Trophoblast cell (in vitro differentiated cells and primary cell): Measurements from ENCODE around the gene THY1.

Source experiments
- DNase-seq, 2 donors: peaks; one replicate each; pipeline ENCODE4 v3.0.0-alpha.2; 2016
- H2AFZ ChIP-seq: 2 replicates; pipeline ENCODE4 v1.6.1; 2013; ENCODE audit warnings: low read length, moderate library complexity, mild to moderate bottlenecking; ENCODE audit not compliant: insufficient read depth, poor library complexity
- H2AK5ac ChIP-seq: 2 replicates; pipeline ENCODE4 v1.6.1; 2013; ENCODE audit warnings: mild to moderate bottlenecking, low read length
- H2BK120ac ChIP-seq: 2 replicates; pipeline ENCODE4 v1.6.1; 2013; ENCODE audit warnings: low read length, mild to moderate bottlenecking, moderate library complexity; ENCODE audit not compliant: insufficient read depth, poor library complexity
- H2BK12ac ChIP-seq: 2 replicates; pipeline ENCODE4 v1.6.1; 2013; ENCODE audit warnings: mild to moderate bottlenecking, low read length, moderate library complexity
- H2BK5ac ChIP-seq: 2 replicates; pipeline ENCODE4 v1.6.1; 2013; ENCODE audit warnings: low read length, low read depth, moderate library complexity, mild to moderate bottlenecking; ENCODE audit not compliant: poor library complexity
- H3K14ac ChIP-seq: 2 replicates; pipeline ENCODE4 v1.6.1; 2013; ENCODE audit warnings: mild to moderate bottlenecking, low read length
- H3K18ac ChIP-seq: 2 replicates; pipeline ENCODE4 v1.6.1; 2013; ENCODE audit warnings: mild to moderate bottlenecking, low read length
- H3K23ac ChIP-seq: 2 replicates; pipeline ENCODE4 v1.6.1; 2013; ENCODE audit warnings: low read length
- H3K27ac ChIP-seq: 2 replicates; pipeline ENCODE4 v1.5.1; 2013; ENCODE audit warnings: low read depth, mild to moderate bottlenecking, inconsistent platforms, low read length, moderate library complexity
- H3K27me3 ChIP-seq: 2 replicates; pipeline ENCODE4 v1.6.1; 2013; ENCODE audit warnings: inconsistent platforms, mild to moderate bottlenecking, low read length, moderate library complexity; ENCODE audit not compliant: insufficient read depth
- H3K36me3 ChIP-seq, 2 experiments: 1 replicate in 1 of 2; 2 replicates in 1 of 2; pipeline ENCODE4 v1.6.1; 2013; ENCODE audit warnings: low read length in 2 of 2, mild to moderate bottlenecking in 2 of 2, moderate library complexity in 1 of 2; ENCODE audit not compliant: insufficient read depth in 2 of 2, control insufficient read depth in 1 of 2
- H3K4ac ChIP-seq: 2 replicates; pipeline ENCODE4 v1.6.1; 2013; ENCODE audit warnings: low read depth, mild to moderate bottlenecking, low read length, moderate library complexity
- H3K4me1 ChIP-seq, 2 experiments: 1 replicate in 1 of 2; 2 replicates in 1 of 2; pipeline ENCODE4 v1.6.1; 2013; ENCODE audit warnings: low read length in 2 of 2, mild to moderate bottlenecking in 2 of 2, moderate library complexity in 1 of 2; ENCODE audit not compliant: insufficient read depth in 2 of 2, control insufficient read depth in 1 of 2
- H3K4me2 ChIP-seq: 2 replicates; pipeline ENCODE4 v1.6.1; 2013; ENCODE audit warnings: inconsistent platforms, mild to moderate bottlenecking, low read length, moderate library complexity
- H3K4me3 ChIP-seq: 2 replicates; pipeline ENCODE4 v1.5.1; 2013; ENCODE audit warnings: mild to moderate bottlenecking, low read depth, low read length, inconsistent platforms
- H3K79me1 ChIP-seq: one replicate; pipeline ENCODE4 v1.6.1; 2013; ENCODE audit warnings: low read length
- H3K79me2 ChIP-seq: 2 replicates; pipeline ENCODE4 v1.6.1; 2013; ENCODE audit warnings: low read length, mild to moderate bottlenecking; ENCODE audit not compliant: control insufficient read depth, insufficient read depth, poor library complexity
- H3K9ac ChIP-seq: 2 replicates; pipeline ENCODE4 v1.6.1; 2013; ENCODE audit warnings: mild to moderate bottlenecking, low read length
- H3K9me3 ChIP-seq: 2 replicates; pipeline ENCODE4 v1.6.1; 2013; ENCODE audit warnings: low read depth, mild to moderate bottlenecking, control low read depth, inconsistent platforms, low read length; ENCODE audit not compliant: insufficient read depth
- H4K12ac ChIP-seq: 2 replicates; pipeline ENCODE4 v1.6.1; 2013; ENCODE audit warnings: low read depth, mild to moderate bottlenecking, low read length, moderate library complexity
- H4K8ac ChIP-seq: 2 replicates; pipeline ENCODE4 v1.6.1; 2013; ENCODE audit warnings: low read depth, mild to moderate bottlenecking, low read length, moderate library complexity
- H4K91ac ChIP-seq: one replicate; pipeline ENCODE4 v1.6.1; 2013; ENCODE audit warnings: low read depth, mild to moderate bottlenecking, low read length, moderate library complexity
- WGBS: extraction: QIAGEN DNeasy Blood & Tissue Kit; methylation state at CpG from one replicate; pipeline ENCODE4 v1.1.7; 2013; ENCODE audit warnings: missing lambda C conversion rate; ENCODE audit not compliant: insufficient read length, insufficient coverage; ENCODE audit errors: extremely low coverage; 5-methylcytosine and 5-hydroxymethylcytosine counted together

THY1 gene

DNA sequence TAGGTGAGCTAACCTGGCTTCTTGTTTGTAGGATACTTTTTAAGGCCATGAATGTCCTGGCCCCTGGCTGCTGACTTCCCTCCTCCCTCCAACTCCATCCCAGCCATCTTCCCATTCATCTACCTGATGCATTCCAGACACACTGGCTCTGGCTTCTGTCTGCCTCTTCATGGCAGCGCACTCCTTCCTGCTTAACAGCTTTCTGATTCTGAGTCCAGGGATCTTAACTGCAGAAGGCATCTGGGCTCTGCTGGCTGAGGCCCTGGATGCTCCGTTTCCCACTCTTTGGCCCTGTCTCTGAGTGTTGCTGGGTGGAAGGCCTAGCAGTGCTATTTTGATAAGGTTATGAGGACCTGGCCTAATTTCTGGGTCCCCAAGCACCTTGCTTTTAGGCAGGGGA lies 1.8 kb upstream of the THY1 start:
- H3K9me3 ChIP-seq: no peaks in the 10 kb centered on the region
- H4K8ac ChIP-seq: peak overlapping the region; percentile 56
- peaks cover 29 to 46% of the 10 kb centered on the region in 2 experiments for H3K4me1 ChIP-seq
- H3K18ac ChIP-seq: peak overlapping the region; percentile 22
- peaks cover 23% of the 10 kb centered on the region for H3K79me1 ChIP-seq
- no CpG with 5 or more reads among the region's 2 CpGs for WGBS
- H3K27ac ChIP-seq: peak overlapping the region; percentile 89
- H3K79me2 ChIP-seq: no peaks in the 10 kb centered on the region
- no peak overlapping the region for H3K4me3 ChIP-seq
- H2BK120ac ChIP-seq: peak overlapping the region; percentile 21
- no peaks in the 10 kb centered on the region for H3K27me3 ChIP-seq
- H2AFZ ChIP-seq: no peak overlapping the region
- H3K4ac ChIP-seq: no peak overlapping the region
- peak overlapping the region; percentile 89 for H2BK12ac ChIP-seq
- H4K91ac ChIP-seq: peak overlapping the region; percentile 74
- no peak overlapping the region for H3K23ac ChIP-seq
- H3K14ac ChIP-seq: peak overlapping the region; percentile 56
- H3K36me3 ChIP-seq: peaks cover 6 to 7% of the 10 kb centered on the region in 2 experiments
- peak overlapping the region; percentile 10 for H3K4me2 ChIP-seq
- H3K9ac ChIP-seq: no peak overlapping the region
- no peak for DNase-seq
- H2AK5ac ChIP-seq: no peak overlapping the region
- H2BK5ac ChIP-seq: peak overlapping the region; percentile 74
- no peak overlapping the region for H4K12ac ChIP-seq

DNA sequence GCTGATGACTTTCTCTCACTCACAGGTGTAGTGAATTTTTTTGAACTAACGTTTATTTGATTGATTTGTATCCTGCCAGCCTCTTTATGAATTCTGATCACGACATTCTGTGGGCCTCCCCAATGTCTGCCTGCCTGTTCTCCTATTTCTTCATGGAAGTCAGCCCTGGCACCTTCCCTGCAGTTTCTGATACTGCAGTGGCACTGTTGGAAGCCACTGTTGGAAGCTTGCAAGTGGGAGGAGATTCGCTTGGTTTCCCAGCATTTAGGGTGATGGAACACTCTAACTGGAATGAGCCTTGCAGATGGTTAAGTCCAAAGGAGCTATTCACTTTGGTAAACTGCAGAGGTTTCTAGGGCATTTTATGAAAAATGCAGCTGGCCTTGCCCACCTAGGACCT lies 1.3 kb upstream of the THY1 start:
- peak overlapping the region; percentile 70 for H2BK12ac ChIP-seq
- H3K27ac ChIP-seq: peak overlapping the region; percentile 77
- H3K79me2 ChIP-seq: no peaks in the 10 kb centered on the region
- no peak overlapping the region for H3K4ac ChIP-seq
- peak overlapping the region; percentile 74 for H4K91ac ChIP-seq
- no CpG with 5 or more reads among the region's 3 CpGs for WGBS
- H3K4me3 ChIP-seq: no peak overlapping the region
- H3K36me3 ChIP-seq: peaks cover 11 to 12% of the 10 kb centered on the region in 2 experiments
- no peak overlapping the region for H3K18ac ChIP-seq
- DNase-seq: no peak
- no peak overlapping the region for H4K8ac ChIP-seq
- H3K14ac ChIP-seq: no peak overlapping the region
- no peak overlapping the region for H2AK5ac ChIP-seq
- H3K9ac ChIP-seq: no peak overlapping the region
- H2BK5ac ChIP-seq: peak overlapping the region; percentile 42
- H2BK120ac ChIP-seq: no peak overlapping the region
- peaks cover 29 to 43% of the 10 kb centered on the region in 2 experiments for H3K4me1 ChIP-seq
- no peak overlapping the region for H4K12ac ChIP-seq
- H3K23ac ChIP-seq: no peak overlapping the region
- no peaks in the 10 kb centered on the region for H3K9me3 ChIP-seq
- no peaks in the 10 kb centered on the region for H3K27me3 ChIP-seq
- H3K4me2 ChIP-seq: peak overlapping the region; percentile 10
- peaks cover 23% of the 10 kb centered on the region for H3K79me1 ChIP-seq
- no peak overlapping the region for H2AFZ ChIP-seq

DNA sequence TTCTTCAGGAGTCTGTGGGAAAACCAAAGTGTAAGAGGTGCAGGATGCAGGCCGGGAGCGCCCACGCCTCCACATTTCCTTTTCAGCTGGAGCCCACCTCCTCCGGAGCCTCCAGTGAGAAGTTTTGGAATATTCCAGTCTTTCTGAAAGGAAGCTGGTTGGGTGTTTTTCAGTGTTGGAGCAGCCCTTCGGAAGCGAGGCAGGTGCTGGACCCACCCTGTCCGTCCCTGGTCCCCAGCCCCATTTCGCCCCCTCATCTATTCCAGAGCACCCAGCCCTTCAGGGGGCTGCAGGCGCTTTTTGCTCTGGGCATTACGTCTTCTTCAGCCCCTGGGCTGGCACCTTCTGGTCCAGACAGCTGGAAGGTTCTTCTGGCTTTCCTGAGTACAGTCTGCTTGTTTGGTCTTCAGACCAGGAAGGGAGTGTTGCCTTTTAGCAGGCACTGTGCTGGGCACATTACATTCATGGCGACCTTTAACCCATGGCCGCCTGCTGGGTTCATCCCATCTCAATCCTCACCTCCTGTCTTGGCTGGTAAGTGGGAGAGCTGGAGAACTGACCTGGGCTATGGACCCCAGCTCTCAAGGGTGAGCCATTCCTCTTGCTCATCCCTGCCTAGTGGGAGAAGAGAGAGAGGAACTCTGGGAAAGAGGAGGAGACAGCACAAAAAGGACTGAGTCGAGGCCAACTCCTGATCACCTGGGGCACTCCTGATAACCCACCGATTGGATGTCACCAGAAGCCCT lies 710 bp upstream of the THY1 start:
- Histone ChIP-seq H3K4me3 (no peak overlapping the region), H2BK12ac (peak overlapping the region; percentile 34), H4K8ac (no peak overlapping the region), H3K23ac (no peak overlapping the region), H3K36me3 (peaks cover 16 to 17% of the 10 kb centered on the region in 2 experiments), H3K9me3 (no peaks in the 10 kb centered on the region), H3K18ac (peak overlapping the region; percentile 45), H3K4me2 (peak overlapping the region; percentile 78), H2BK120ac (peak overlapping the region; percentile 45), H3K27ac (peak overlapping the region; percentile 77), H3K4ac (no peak overlapping the region), H3K79me2 (no peaks in the 10 kb centered on the region), H3K9ac (no peak overlapping the region), H4K12ac (no peak overlapping the region), H2AK5ac (peak overlapping the region; percentile 52), H4K91ac (peak overlapping the region; percentile 74), H3K4me1 (peaks cover 29 to 44% of the 10 kb centered on the region in 2 experiments), H3K79me1 (peaks cover 23% of the 10 kb centered on the region), H2BK5ac (peak overlapping the region; percentile 42), H3K14ac (peak overlapping the region; percentile 18), H2AFZ (no peak overlapping the region), H3K27me3 (no peaks in the 10 kb centered on the region)
- no peak for DNase-seq
- WGBS: no CpG with 5 or more reads among the region's 14 CpGs

- H4K8ac ChIP-seq: peak overlapping the region; percentile 52
- peaks cover 18 to 19% of the 10 kb centered on the region in 2 experiments for H3K36me3 ChIP-seq
- H4K12ac ChIP-seq: peak overlapping the region; percentile 52
- no peak overlapping the region for H3K23ac ChIP-seq
- H3K79me1 ChIP-seq: peaks cover 23% of the 10 kb centered on the region
- H3K9ac ChIP-seq: peak overlapping the region; percentile 24
- peak overlapping the region; percentile 31 for H2BK5ac ChIP-seq
- no peak for DNase-seq
- H3K27me3 ChIP-seq: no peaks in the 10 kb centered on the region
- peak overlapping the region; percentile 78 for H3K4me2 ChIP-seq
- H2AK5ac ChIP-seq: no peak overlapping the region
- peak overlapping the region; percentile 63 for H4K91ac ChIP-seq
- peak overlapping the region; percentile 72 for H2BK120ac ChIP-seq
- peak overlapping the region; percentile 45 for H3K14ac ChIP-seq
- H3K18ac ChIP-seq: peak overlapping the region; percentile 42
- H3K9me3 ChIP-seq: no peaks in the 10 kb centered on the region
- peak overlapping the region; percentile 29 for H3K27ac ChIP-seq
- WGBS: no CpG with 5 or more reads among the region's 49 CpGs
- H3K79me2 ChIP-seq: no peaks in the 10 kb centered on the region
- H2AFZ ChIP-seq: peak overlapping the region; percentile 50
- H2BK12ac ChIP-seq: peak overlapping the region; percentile 33
- H3K4ac ChIP-seq: peak overlapping the region; percentile 6
- peak overlapping the region; percentile 62 for H3K4me3 ChIP-seq
- H3K4me1 ChIP-seq: peaks cover 41 to 59% of the 10 kb centered on the region in 2 experiments
Observed at GRCh38 chr11:119421941-119422808, 797 bp downstream of the THY1 start.
